Measurements from ENCODE around the gene PTPRM. TPM values are rescaled to one million over a fixed set of nuclear protein-coding genes. Genes with fewer than 3 reads are reported as not detected.

Gene PTPRM
- total and polyA plus RNA-seq, 2 of the 8 experiments (the other 6 are each of a cell fraction or from before 2014, with no cell fraction given), result 4.1 to 7.0 TPM

GRCh38 chr18:7908681-7909299, 341.7 kb downstream of the PTPRM start:
- Histone ChIP-seq H3K56ac (replicated peaks; ENCODE audit: insufficient read length, low read depth, low read length) (no peak overlapping the region), H2BK12ac (ENCODE audit: low read depth, low read length) (no peak overlapping the region), H3K9ac (replicated peaks in 1 of 4; ENCODE audit: extremely low read depth in 1 of 4, low read depth in 3 of 4, low read length in 3 of 4) (no peak overlapping the region), H2BK20ac (ENCODE audit: low read length) (no peak overlapping the region), H3K4me3 (ENCODE audit: extremely low read depth in 1 of 4, insufficient read depth in 2 of 4, low read depth in 3 of 4, low read length in 4 of 4) (no peak overlapping the region), H2AFZ (ENCODE audit: low read length) (no peak overlapping the region), H4K20me1 (replicated peaks in 1 of 2; ENCODE audit: control insufficient read depth in 1 of 2, insufficient read depth in 2 of 2, low read length in 2 of 2) (no peaks in the 10 kb centered on the region), H3K79me1 (ENCODE audit: low read depth, low read length) (no peaks in the 10 kb centered on the region), H4K8ac (ENCODE audit: extremely low read depth, insufficient read depth, low read length) (no peak overlapping the region), H3K14ac (ENCODE audit: insufficient read length) (no peak overlapping the region), H2BK15ac (ENCODE audit: low read length) (no peak overlapping the region), H3K23me2 (ENCODE audit: low read depth, low read length) (no peaks in the 10 kb centered on the region), H3K79me2 (ENCODE audit: control insufficient read depth in 1 of 2, insufficient read depth in 2 of 2, low read length in 2 of 2) (no peaks in the 10 kb centered on the region), H3K9me3 (ENCODE audit: insufficient read depth in 2 of 2, low read depth in 1 of 2, low read length in 1 of 2) (no peaks in the 10 kb centered on the region), H3K4me2 (ENCODE audit: insufficient read depth in 1 of 2, low read depth in 2 of 2, low read length in 2 of 2) (no peak overlapping the region), H4K5ac (ENCODE audit: insufficient read length, low read depth, low read length) (no peak overlapping the region), H3K27me3 (replicated peaks in 1 of 4; ENCODE audit: control insufficient read depth in 3 of 4, extremely low read depth in 1 of 4, insufficient read depth in 3 of 4, low read length in 3 of 4) (no peaks in the 10 kb centered on the region), H3K36me3 (ENCODE audit: control insufficient read depth in 2 of 4, insufficient read depth in 4 of 4, low read length in 3 of 4) (no peaks in the 10 kb centered on the region), H4K91ac (replicated peaks; ENCODE audit: insufficient read length, low read length) (no peak overlapping the region), H3K18ac (ENCODE audit: extremely low read depth, low read length) (no peak overlapping the region), H3K23ac (ENCODE audit: insufficient read length) (no peak overlapping the region), H2BK5ac (ENCODE audit: low read depth, low read length) (no peak overlapping the region), H2BK120ac (replicated peaks; ENCODE audit: low read depth, low read length) (no peak overlapping the region), H2AK5ac (ENCODE audit: low read depth, low read length) (no peak overlapping the region), H3K4me1 (replicated peaks in 1 of 4; ENCODE audit: control insufficient read depth in 3 of 4, insufficient read depth in 4 of 4, low read length in 3 of 4) (no peaks in the 10 kb centered on the region), H3K4ac (replicated peaks; ENCODE audit: insufficient read length, low read depth, low read length) (no peak overlapping the region), H3K27ac (ENCODE audit: low read depth, low read length) (no peak overlapping the region)
- no peak for FAIRE-seq
- ChIA-PET POLR2A (ENCODE audit: partially characterized antibody) (no interaction called here), CTCF (ENCODE audit: partially characterized antibody) (interaction anchor here (1.0 to 1.5 kb wide), 6 partner anchors 10 to 170 kb away, joined by 3 to 4 read pairs (median 3); no protein-coding TSS in a partner anchor)
- WGBS, 2 experiments (ENCODE audit: extremely low coverage in 1 of 2, insufficient coverage in 1 of 2, insufficient read length in 1 of 2, insufficient replicate concordance in 2 of 2, low coverage in 1 of 2, low lambda C conversion rate in 2 of 2, missing lambda C conversion rate in 1 of 2), result 94% methylated on average over 1 of the region's 1 CpG; no CpG with 5 or more reads in 1 of the 2 experiments
- no peak for DNase-seq (ENCODE audit: low read depth in 1 of 2, low spot score in 2 of 2)
- no peak for TF ChIP-seq KDM4A (IDR thresholded peaks at IDR 0.05; ENCODE audit: low read depth, low read length, severe bottlenecking)
